ENCODE measurements around the gene CHAC2. TPM values are rescaled to one million over a fixed set of nuclear protein-coding genes. Genes with fewer than 3 reads are reported as not detected.

CHAC2 gene
- total and polyA plus RNA-seq, 9 of the 15 experiments (the other 6 are each of a cell fraction or from before 2014, with no cell fraction given): 9.8 to 35.6 (median 18.2) TPM

DNA sequence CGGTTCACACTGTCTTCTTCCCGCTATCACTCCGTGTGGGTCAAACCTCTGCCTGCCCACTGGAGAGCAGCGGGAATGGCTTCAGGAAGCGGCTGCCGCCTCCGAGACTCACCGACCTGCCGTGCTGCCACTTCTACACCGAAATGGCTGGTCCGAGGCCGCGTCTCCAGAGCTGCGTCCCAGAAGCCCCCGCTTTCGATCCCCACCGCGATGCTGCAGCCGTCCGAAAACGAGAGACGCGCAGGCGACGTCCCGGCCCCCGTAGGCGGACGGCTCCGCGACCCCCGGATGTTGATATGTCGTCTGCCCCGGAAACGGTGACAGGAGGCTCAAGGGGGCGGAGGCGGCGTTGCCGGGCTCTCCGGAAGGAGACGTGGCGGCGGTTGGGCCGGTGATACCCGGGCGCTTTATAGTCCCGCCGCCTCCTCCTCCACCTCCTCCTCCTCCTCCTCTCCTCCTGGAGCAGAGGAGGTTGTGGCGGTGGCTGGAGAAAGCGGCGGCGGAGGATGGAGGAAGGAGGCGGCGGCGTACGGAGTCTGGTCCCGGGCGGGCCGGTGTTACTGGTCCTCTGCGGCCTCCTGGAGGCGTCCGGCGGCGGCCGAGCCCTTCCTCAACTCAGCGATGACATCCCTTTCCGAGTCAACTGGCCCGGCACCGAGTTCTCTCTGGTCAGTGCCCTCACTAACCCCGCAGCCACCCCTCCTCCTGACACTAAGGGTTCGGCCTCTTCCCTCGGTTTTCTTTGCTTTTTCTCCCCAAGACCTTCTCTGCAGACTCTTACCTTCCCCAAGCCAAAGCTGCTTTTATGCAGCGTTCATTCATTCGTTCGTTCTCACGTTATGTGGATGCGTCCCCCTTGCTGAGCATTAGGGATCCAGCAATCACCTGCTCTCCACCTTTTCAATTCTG is 19.4 kb downstream of the CHAC2 start, which contains the start of the genes ASB3 and ERLEC1 (continued):
- TF ChIP-seq, protein P1, sequence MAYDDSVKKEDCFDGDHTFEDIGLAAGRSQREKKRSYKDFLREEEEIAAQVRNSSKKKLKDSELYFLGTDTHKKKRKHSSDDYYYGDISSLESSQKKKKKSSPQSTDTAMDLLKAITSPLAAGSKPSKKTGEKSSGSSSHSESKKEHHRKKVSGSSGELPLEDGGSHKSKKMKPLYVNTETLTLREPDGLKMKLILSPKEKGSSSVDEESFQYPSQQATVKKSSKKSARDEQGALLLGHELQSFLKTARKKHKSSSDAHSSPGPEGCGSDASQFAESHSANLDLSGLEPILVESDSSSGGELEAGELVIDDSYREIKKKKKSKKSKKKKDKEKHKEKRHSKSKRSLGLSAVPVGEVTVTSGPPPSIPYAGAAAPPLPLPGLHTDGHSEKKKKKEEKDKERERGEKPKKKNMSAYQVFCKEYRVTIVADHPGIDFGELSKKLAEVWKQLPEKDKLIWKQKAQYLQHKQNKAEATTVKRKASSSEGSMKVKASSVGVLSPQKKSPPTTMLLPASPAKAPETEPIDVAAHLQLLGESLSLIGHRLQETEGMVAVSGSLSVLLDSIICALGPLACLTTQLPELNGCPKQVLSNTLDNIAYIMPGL (CRISPR knock-in tag; IDR thresholded peaks at IDR 0.05): no peak
- TF ChIP-seq MEIS2 (IDR thresholded peaks at IDR 0.05; ENCODE audit: partially characterized antibody): no peak
- peak; percentile 44 for TF ChIP-seq CCNT2 (IDR thresholded peaks at IDR 0.05; ENCODE audit: borderline replicate concordance, extremely low read depth, insufficient read length, low read depth, low read length)
- no peak for TF ChIP-seq MEF2A (IDR thresholded peaks at IDR 0.05; ENCODE audit: control insufficient read depth, low read depth, low read length)
- TF ChIP-seq ZNF830 (CRISPR knock-in tag; IDR thresholded peaks at IDR 0.05): no peak
- no peak for TF ChIP-seq ZNF316 (IDR thresholded peaks at IDR 0.05)
- peak; percentile 76 for TF ChIP-seq CTBP1 (IDR thresholded peaks at IDR 0.05; ENCODE audit: borderline replicate concordance)
- no peak for TF ChIP-seq ZNF41 (CRISPR knock-in tag; conservative IDR thresholded peaks at IDR 0.05)
- TF ChIP-seq, protein P2, sequence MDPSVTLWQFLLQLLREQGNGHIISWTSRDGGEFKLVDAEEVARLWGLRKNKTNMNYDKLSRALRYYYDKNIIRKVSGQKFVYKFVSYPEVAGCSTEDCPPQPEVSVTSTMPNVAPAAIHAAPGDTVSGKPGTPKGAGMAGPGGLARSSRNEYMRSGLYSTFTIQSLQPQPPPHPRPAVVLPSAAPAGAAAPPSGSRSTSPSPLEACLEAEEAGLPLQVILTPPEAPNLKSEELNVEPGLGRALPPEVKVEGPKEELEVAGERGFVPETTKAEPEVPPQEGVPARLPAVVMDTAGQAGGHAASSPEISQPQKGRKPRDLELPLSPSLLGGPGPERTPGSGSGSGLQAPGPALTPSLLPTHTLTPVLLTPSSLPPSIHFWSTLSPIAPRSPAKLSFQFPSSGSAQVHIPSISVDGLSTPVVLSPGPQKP (CRISPR knock-in tag; IDR thresholded peaks at IDR 0.05): no peak
- peak; percentile 40; the same call in 1 of the 2 replicates for TF ChIP-seq TARDBP (IDR thresholded peaks at IDR 0.05)
- TF ChIP-seq ZNF551 (CRISPR knock-in tag; IDR thresholded peaks at IDR 0.05): no peak
- TF ChIP-seq HLTF (IDR thresholded peaks at IDR 0.05): peak; percentile 89
- TF ChIP-seq POLR2AphosphoS2 (IDR thresholded peaks at IDR 0.05; ENCODE audit: low read length): no peak
- TF ChIP-seq CEBPG (CRISPR knock-in tag; IDR thresholded peaks at IDR 0.05): no peak
- TF ChIP-seq CEBPG (tag; conservative IDR thresholded peaks at IDR 0.05 in 1 of 2, IDR thresholded peaks at IDR 0.05 in 1 of 2): no peak
- TF ChIP-seq ETS2 (tag; IDR thresholded peaks at IDR 0.05; ENCODE audit: borderline replicate concordance, poor library complexity, severe bottlenecking): no peak
- TF ChIP-seq, protein P3, sequence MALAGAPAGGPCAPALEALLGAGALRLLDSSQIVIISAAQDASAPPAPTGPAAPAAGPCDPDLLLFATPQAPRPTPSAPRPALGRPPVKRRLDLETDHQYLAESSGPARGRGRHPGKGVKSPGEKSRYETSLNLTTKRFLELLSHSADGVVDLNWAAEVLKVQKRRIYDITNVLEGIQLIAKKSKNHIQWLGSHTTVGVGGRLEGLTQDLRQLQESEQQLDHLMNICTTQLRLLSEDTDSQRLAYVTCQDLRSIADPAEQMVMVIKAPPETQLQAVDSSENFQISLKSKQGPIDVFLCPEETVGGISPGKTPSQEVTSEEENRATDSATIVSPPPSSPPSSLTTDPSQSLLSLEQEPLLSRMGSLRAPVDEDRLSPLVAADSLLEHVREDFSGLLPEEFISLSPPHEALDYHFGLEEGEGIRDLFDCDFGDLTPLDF (CRISPR knock-in tag; IDR thresholded peaks at IDR 0.05): no peak
- TF ChIP-seq KDM5B (IDR thresholded peaks at IDR 0.05; ENCODE audit: insufficient replicate concordance, low read depth, low read length): peak; percentile 84
- no peak; the same call in 1 of the 2 replicates for TF ChIP-seq ZNF431 (CRISPR knock-in tag; IDR thresholded peaks at IDR 0.05)
- TF ChIP-seq STAT5A (IDR thresholded peaks at IDR 0.05; ENCODE audit: borderline replicate concordance, low read length): no peak
- TF ChIP-seq, protein P4, sequence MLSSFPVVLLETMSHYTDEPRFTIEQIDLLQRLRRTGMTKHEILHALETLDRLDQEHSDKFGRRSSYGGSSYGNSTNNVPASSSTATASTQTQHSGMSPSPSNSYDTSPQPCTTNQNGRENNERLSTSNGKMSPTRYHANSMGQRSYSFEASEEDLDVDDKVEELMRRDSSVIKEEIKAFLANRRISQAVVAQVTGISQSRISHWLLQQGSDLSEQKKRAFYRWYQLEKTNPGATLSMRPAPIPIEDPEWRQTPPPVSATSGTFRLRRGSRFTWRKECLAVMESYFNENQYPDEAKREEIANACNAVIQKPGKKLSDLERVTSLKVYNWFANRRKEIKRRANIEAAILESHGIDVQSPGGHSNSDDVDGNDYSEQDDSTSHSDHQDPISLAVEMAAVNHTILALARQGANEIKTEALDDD (IDR thresholded peaks at IDR 0.05): no peak
- peak; percentile 97 for TF ChIP-seq KLF13 (tag; IDR thresholded peaks at IDR 0.05; ENCODE audit: borderline replicate concordance, low read depth)

Measured in K562 (cell line).